H1 (cell line): ENCODE data around the gene PLBD2. TPM values are rescaled to one million over a fixed set of nuclear protein-coding genes. Genes with fewer than 3 reads are reported as not detected.

Experiments used
- CTCF ChIA-PET: fragments of 300-600 bp; sonication (Branson Sonifier 250); formaldehyde crosslinking; loops from one replicate; lab custom pipeline; 2021; ENCODE audit not compliant: partially characterized antibody; lab: Charles Lee
- POLR2A ChIA-PET: fragments of 300-600 bp; sonication (Branson Sonifier 250); formaldehyde crosslinking; loops from one replicate; lab custom pipeline; 2021; ENCODE audit warnings: inconsistent platforms; ENCODE audit not compliant: partially characterized antibody; lab: Charles Lee
- DNase-seq, 2 experiments: peaks; one replicate each; pipeline versions ENCODE4 v3.0.0 to v3.0.0-alpha.2; 2010 to 2022; ENCODE audit warnings: low spot score in 2 of 2, low read depth in 1 of 2, mixed read lengths in 1 of 2
- FAIRE-seq: peaks from 2 replicates; lab custom pipeline; 2011; peaks lifted over from hg19 to GRCh38; lab: Jason Lieb, UNC
- H2AFZ ChIP-seq: 2 replicates; pipeline ENCODE4 v1.8.1; 2012; ENCODE audit warnings: low read length, inconsistent platforms
- H2AK5ac ChIP-seq: 2 replicates; pipeline ENCODE4 v1.6.1; 2013; ENCODE audit warnings: low read depth, low read length
- H2BK120ac ChIP-seq: replicated peaks from 2 replicates; pipeline ENCODE3; 2013; ENCODE audit warnings: low read depth, low read length, inconsistent platforms
- H2BK12ac ChIP-seq: 2 replicates; pipeline ENCODE4 v1.6.1; 2013; ENCODE audit warnings: low read depth, low read length
- H2BK15ac ChIP-seq: 2 replicates; pipeline ENCODE4 v1.6.1; 2013; ENCODE audit warnings: low read length
- H2BK20ac ChIP-seq: 2 replicates; pipeline ENCODE4 v1.6.1; 2013; ENCODE audit warnings: low read length
- H2BK5ac ChIP-seq: 2 replicates; pipeline ENCODE4 v1.6.1; 2013; ENCODE audit warnings: low read depth, low read length
- H3K14ac ChIP-seq: 2 replicates; pipeline ENCODE4 v1.6.1; 2013; ENCODE audit warnings: inconsistent platforms; ENCODE audit not compliant: insufficient read length
- H3K18ac ChIP-seq: 2 replicates; pipeline ENCODE4 v1.6.1; 2013; ENCODE audit warnings: low read length; ENCODE audit errors: extremely low read depth
- H3K23ac ChIP-seq: 2 replicates; pipeline ENCODE4 v1.6.1; 2013; ENCODE audit warnings: inconsistent platforms; ENCODE audit not compliant: insufficient read length
- H3K23me2 ChIP-seq: 2 replicates; pipeline ENCODE4 v1.6.1; 2013; ENCODE audit warnings: low read depth, low read length
- H3K27ac ChIP-seq: 2 replicates; pipeline ENCODE4 v1.6.1; 2011; ENCODE audit warnings: low read depth, low read length, inconsistent platforms
- H3K27me3 ChIP-seq, 4 experiments: replicated peaks in 1 of 4; 1 replicate in 1 of 4; 2 replicates in 3 of 4; pipeline versions ENCODE4 v1.6.1 to v1.8.1; 2011 to 2013; ENCODE audit warnings: low read length in 3 of 4, mild to moderate bottlenecking in 3 of 4, inconsistent platforms in 2 of 4, mixed read lengths in 2 of 4, moderate library complexity in 1 of 4; ENCODE audit not compliant: control insufficient read depth in 3 of 4, insufficient read depth in 3 of 4; ENCODE audit errors: extremely low read depth in 1 of 4
- H3K36me3 ChIP-seq, 4 experiments: 2 replicates each; pipeline versions ENCODE4 v1.6.1 to v1.8.1; 2011 to 2013; ENCODE audit warnings: mild to moderate bottlenecking in 4 of 4, low read length in 3 of 4, moderate library complexity in 2 of 4, control low read depth in 1 of 4, inconsistent platforms in 1 of 4; ENCODE audit not compliant: insufficient read depth in 4 of 4, control insufficient read depth in 2 of 4
- H3K4ac ChIP-seq: replicated peaks from 2 replicates; pipeline ENCODE3; 2013; ENCODE audit warnings: low read length, low read depth, mixed read lengths, inconsistent platforms; ENCODE audit not compliant: insufficient read length
- H3K4me1 ChIP-seq, 4 experiments: replicated peaks in 1 of 4; 1 replicate in 1 of 4; 2 replicates in 3 of 4; pipeline versions ENCODE4 v1.6.1 to v1.8.1; 2011 to 2013; ENCODE audit warnings: low read length in 3 of 4, inconsistent platforms in 2 of 4, mixed read lengths in 1 of 4; ENCODE audit not compliant: insufficient read depth in 4 of 4, control insufficient read depth in 3 of 4
- H3K4me2 ChIP-seq, 2 experiments: 2 replicates each; pipeline versions ENCODE4 v1.6.1 to v1.8.1; 2011 to 2013; ENCODE audit warnings: low read depth in 2 of 2, low read length in 2 of 2, control low read depth in 1 of 2, inconsistent platforms in 1 of 2, mild to moderate bottlenecking in 1 of 2; ENCODE audit not compliant: insufficient read depth in 1 of 2
- H3K4me3 ChIP-seq, 4 experiments: fragments of 200-600, 300-600 bp in 1 of 4; sonication (generic), shearing (Covaris generic), sonication (Bioruptor Twin) in 1 of 4; 2 replicates each; pipeline versions ENCODE4 v1.5.1 to v1.8.1; 2011 to 2016; ENCODE audit warnings: low read length in 4 of 4, low read depth in 3 of 4, control low read depth in 2 of 4, inconsistent platforms in 2 of 4, mild to moderate bottlenecking in 2 of 4, mixed read lengths in 1 of 4, moderate library complexity in 1 of 4; ENCODE audit not compliant: insufficient read depth in 2 of 4; ENCODE audit errors: extremely low read depth in 1 of 4
- H3K56ac ChIP-seq: replicated peaks from 2 replicates; pipeline ENCODE3; 2013; ENCODE audit warnings: low read depth, mild to moderate bottlenecking, mixed read lengths, low read length, inconsistent platforms; ENCODE audit not compliant: insufficient read length
- H3K79me1 ChIP-seq: 2 replicates; pipeline ENCODE4 v1.6.1; 2013; ENCODE audit warnings: low read depth, low read length, control low read depth
- H3K79me2 ChIP-seq, 2 experiments: 2 replicates each; pipeline versions ENCODE4 v1.6.1 to v1.8.1; 2012 to 2013; ENCODE audit warnings: low read length in 2 of 2, mild to moderate bottlenecking in 2 of 2, inconsistent platforms in 1 of 2; ENCODE audit not compliant: insufficient read depth in 2 of 2, control insufficient read depth in 1 of 2
- H3K9ac ChIP-seq, 4 experiments: replicated peaks in 1 of 4; 1 replicate in 1 of 4; 2 replicates in 3 of 4; pipeline versions ENCODE4 v1.6.1 to v1.8.1; 2011 to 2013; ENCODE audit warnings: low read depth in 3 of 4, low read length in 3 of 4, control low read depth in 2 of 4, mild to moderate bottlenecking in 2 of 4, moderate library complexity in 2 of 4, inconsistent platforms in 1 of 4; ENCODE audit errors: extremely low read depth in 1 of 4
- H3K9me3 ChIP-seq, 2 experiments: 2 replicates each; pipeline versions ENCODE4 v1.6.1 to v1.8.1; 2012 to 2013; ENCODE audit warnings: mild to moderate bottlenecking in 2 of 2, moderate library complexity in 2 of 2, control low read depth in 1 of 2, inconsistent platforms in 1 of 2, low read depth in 1 of 2, low read length in 1 of 2, mixed read lengths in 1 of 2; ENCODE audit not compliant: insufficient read depth in 2 of 2
- H4K20me1 ChIP-seq, 2 experiments: replicated peaks in 1 of 2; 2 replicates each; pipeline versions ENCODE3 to v1.8.1; 2011 to 2013; ENCODE audit warnings: inconsistent platforms in 2 of 2, low read length in 2 of 2, mild to moderate bottlenecking in 1 of 2; ENCODE audit not compliant: insufficient read depth in 2 of 2, control insufficient read depth in 1 of 2
- H4K5ac ChIP-seq: 2 replicates; pipeline ENCODE4 v1.6.1; 2013; ENCODE audit warnings: low read length, low read depth, mixed read lengths, inconsistent platforms; ENCODE audit not compliant: insufficient read length
- H4K8ac ChIP-seq: 2 replicates; pipeline ENCODE4 v1.8.0; 2013; ENCODE audit warnings: mild to moderate bottlenecking, moderate library complexity, low read length, inconsistent platforms; ENCODE audit not compliant: insufficient read depth; ENCODE audit errors: extremely low read depth
- H4K91ac ChIP-seq: replicated peaks from 2 replicates; pipeline ENCODE3; 2013; ENCODE audit warnings: low read length, mixed read lengths, inconsistent platforms; ENCODE audit not compliant: insufficient read length
- EP300 ChIP-seq, 2 experiments: IDR thresholded peaks; 1 replicate in 1 of 2; 2 replicates in 1 of 2; pipeline ENCODE4 v1.6.1; 2011 to 2012; ENCODE audit warnings: low read depth in 2 of 2, low read length in 2 of 2, mild to moderate bottlenecking in 2 of 2, borderline replicate concordance in 1 of 2, inconsistent platforms in 1 of 2, moderate library complexity in 1 of 2
- HDAC2 ChIP-seq, 2 experiments: fragments of 300-600 bp in 1 of 2; sonication (generic) in 1 of 2; IDR thresholded peaks; 2 replicates each; pipeline ENCODE4 v1.6.1; 2011 to 2012; ENCODE audit warnings: low read depth in 2 of 2, low read length in 2 of 2, mild to moderate bottlenecking in 2 of 2, moderate library complexity in 2 of 2, borderline replicate concordance in 1 of 2, inconsistent platforms in 1 of 2
- POLR2AphosphoS5 ChIP-seq: IDR thresholded peaks from 2 replicates; pipeline ENCODE4 v1.6.1; 2011; ENCODE audit warnings: low read depth, low read length
- RBBP5 ChIP-seq: IDR thresholded peaks from 2 replicates; pipeline ENCODE4 v1.7.1; 2012; ENCODE audit warnings: low read depth, mild to moderate bottlenecking, inconsistent platforms, low read length, moderate library complexity, borderline replicate concordance
- TAF7 ChIP-seq: optimal IDR thresholded peaks from 2 replicates; pipeline ENCODE3; 2011; ENCODE audit warnings: low read depth, mild to moderate bottlenecking, inconsistent platforms, low read length, moderate library complexity, borderline replicate concordance
- WGBS, 2 experiments: shearing (Covaris generic) in 1 of 2; methylation state at CpG; one replicate each; pipeline versions ENCODE4 v1.1.6 to v1.1.7; 2013 to 2015; ENCODE audit warnings: low lambda C conversion rate in 2 of 2, mixed read lengths in 2 of 2, inconsistent platforms in 1 of 2, low coverage in 1 of 2, missing lambda C conversion rate in 1 of 2; ENCODE audit not compliant: insufficient replicate concordance in 2 of 2, insufficient coverage in 1 of 2, insufficient read length in 1 of 2; ENCODE audit errors: extremely low coverage in 1 of 2, missing lambda C conversion rate in 1 of 2; 5-methylcytosine and 5-hydroxymethylcytosine counted together
- polyA plus RNA-seq, 7 experiments: library from polyadenylated mRNA; depleted of rRNA in 3 of 7; stranded (reverse) in 5 of 7; unstranded in 2 of 7; fragments of >200 nt in 5 of 7; fragments of 200-250 nt in 2 of 7; gene quantifications; 1 replicate in 5 of 7; 2 replicates in 1 of 7; 4 replicates in 1 of 7; pipeline versions ENCODE4 v1.2.1 to v1.2.3, GENCODE V29; 2011 to 2013; ENCODE audit warnings: missing spikeins in 2 of 7, mixed read lengths in 2 of 7
- total RNA-seq: library from RNA; stranded (reverse); fragmentation: NEBNext Ultra II Directional; extraction: Animal tissue kit (Norgen Biotek cat#: 25700); gene quantifications from 2 replicates; pipeline ENCODE4 v1.2.1, GENCODE V29; 2021

Gene PLBD2
- total and polyA plus RNA-seq, 2 of the 8 experiments (the other 6 are each of a cell fraction or from before 2014, with no cell fraction given), result 16.8 to 33.5 TPM

GRCh38 chr12:113400362-113400761 lies 42.0 kb downstream of the PLBD2 start:
- Histone ChIP-seq H3K9ac (no peak overlapping the region), H3K14ac (no peak overlapping the region), H3K18ac (no peak overlapping the region), H4K91ac (no peak overlapping the region), H3K23ac (no peak overlapping the region), H2AFZ (no peak overlapping the region), H3K23me2 (0 out of 2 replicates have a peak, but pooled peaks cover 1% of the 10 kb centered on the region), H2BK120ac (no peak overlapping the region), H4K5ac (no peak overlapping the region), H2BK12ac (no peak overlapping the region), H4K20me1 (peaks cover 0 to 1% of the 10 kb centered on the region in 2 experiments), H4K8ac (no peak overlapping the region), H3K79me1 (no peaks in the 10 kb centered on the region), H3K4ac (no peak overlapping the region), H3K4me2 (no peak overlapping the region), H2BK20ac (no peak overlapping the region), H3K36me3 (no peaks in the 10 kb centered on the region), H3K4me1 (peaks cover 0 to 7% (median 3%) of the 10 kb centered on the region in 4 experiments; a peak in 4 of 7 replicates), H3K27me3 (no peaks in the 10 kb centered on the region), H3K9me3 (no peaks in the 10 kb centered on the region), H2BK5ac (no peak overlapping the region), H2BK15ac (no peak overlapping the region), H3K79me2 (no peaks in the 10 kb centered on the region), H3K27ac (no peak overlapping the region), H3K56ac (no peak overlapping the region), H2AK5ac (no peak overlapping the region), H3K4me3 (no peak overlapping the region)
- ChIA-PET CTCF (interaction anchor here (0.6 to 1.4 kb wide), 3 partner anchors 15 to 25 kb away, joined by 3 to 7 read pairs (median 3); partner anchors contain the start of gene SDSL), POLR2A (no interaction called here)
- FAIRE-seq, result no peak
- TF ChIP-seq RBBP5 (no peak), HDAC2 (IDR thresholded peaks at IDR 0.05; ENCODE audit: borderline replicate concordance in 1 of 2, low read depth in 2 of 2, low read length in 2 of 2) (no peak), POLR2AphosphoS5 (no peak), TAF7 (no peak), EP300 (IDR thresholded peaks at IDR 0.05; ENCODE audit: borderline replicate concordance in 1 of 2, low read depth in 2 of 2, low read length in 2 of 2) (no peak)
- 80 to 100% methylated on average over 1 to 3 of the region's 4 CpGs for WGBS, 2 experiments
- no peak for DNase-seq
